Caco-2 (cell line): ENCODE measurements around the gene CRYGD. TPM values are rescaled to one million over a fixed set of nuclear protein-coding genes. Genes with fewer than 3 reads are reported as not detected.

Source experiments
- BruUV-seq: library from RNA; stranded (reverse); fragments of 400-500 nt; replicated peaks from 2 replicates; lab custom pipeline; 2021; lab: Mats Ljungman, UMichigan
- CTCF ChIA-PET: fragments of 300-600 bp; sonication (Branson Sonifier 250); formaldehyde crosslinking; loops from one replicate; lab custom pipeline; 2022; ENCODE audit warnings: antibody characterized with exemption; lab: Charles Lee
- POLR2A ChIA-PET: fragments of 300-600 bp; sonication (Branson Sonifier 250); formaldehyde crosslinking; loops from one replicate; lab custom pipeline; 2022; ENCODE audit warnings: antibody characterized with exemption; lab: Charles Lee
- DNase-seq, 2 experiments: peaks; one replicate each; pipeline versions ENCODE4 v3.0.0 to v3.0.0-alpha.2; 2020 to 2022
- H3K27me3 ChIP-seq: replicated peaks from 2 replicates; pipeline ENCODE4 v1.6.0; 2011; ENCODE audit warnings: low read length; ENCODE audit not compliant: control insufficient read depth, insufficient read depth
- H3K36me3 ChIP-seq: 2 replicates; pipeline ENCODE4 v1.5.1; 2011; ENCODE audit warnings: low read length; ENCODE audit not compliant: control insufficient read depth, insufficient read depth
- H3K4me1 ChIP-seq: fragments of 250-450 bp; sonication (Bioruptor Pico); 2 replicates; pipeline ENCODE4 v1.5.1; 2020; ENCODE audit warnings: mild to moderate bottlenecking
- H3K4me3 ChIP-seq: 2 replicates; pipeline ENCODE4 v1.5.1; 2011; ENCODE audit warnings: low read depth, mild to moderate bottlenecking, control low read depth, low read length
- H3K9me3 ChIP-seq: fragments of 250-450 bp; sonication (Bioruptor Pico); 2 replicates; pipeline ENCODE4 v1.5.1; 2020; ENCODE audit warnings: mild to moderate bottlenecking, moderate library complexity
- H3K27ac Mint-ChIP-seq: one replicate; pipeline ENCODE4 v1.8.0; 2022; ENCODE audit warnings: mixed read lengths; ENCODE audit not compliant: unreplicated experiment
- H3K27me3 Mint-ChIP-seq: one replicate; pipeline ENCODE4 v1.8.0; 2022; ENCODE audit warnings: mixed read lengths; ENCODE audit not compliant: insufficient read depth, unreplicated experiment
- H3K36me3 Mint-ChIP-seq: one replicate; pipeline ENCODE4 v1.8.0; 2022; ENCODE audit warnings: mild to moderate bottlenecking, mixed read lengths; ENCODE audit not compliant: insufficient read depth, unreplicated experiment
- H3K4me1 Mint-ChIP-seq: one replicate; pipeline ENCODE4 v1.8.0; 2022; ENCODE audit warnings: low read depth, mixed read lengths; ENCODE audit not compliant: unreplicated experiment
- H3K4me3 Mint-ChIP-seq: one replicate; pipeline ENCODE4 v1.8.0; 2022; ENCODE audit warnings: mild to moderate bottlenecking, moderate library complexity, mixed read lengths; ENCODE audit not compliant: unreplicated experiment
- H3K9me3 Mint-ChIP-seq: one replicate; pipeline ENCODE4 v1.8.0; 2022; ENCODE audit warnings: mixed read lengths; ENCODE audit not compliant: unreplicated experiment
- CTCF ChIP-seq, 2 experiments: fragments of 200-600 bp in 1 of 2; IDR thresholded peaks; 1 replicate in 1 of 2; 2 replicates in 1 of 2; pipeline versions ENCODE4 v1.5.1 to v1.8.0; 2011 to 2022; ENCODE audit warnings: antibody characterized with exemption in 1 of 2, control low read depth in 1 of 2, inconsistent platforms in 1 of 2, low read depth in 1 of 2, low read length in 1 of 2, mild to moderate bottlenecking in 1 of 2, moderate library complexity in 1 of 2; ENCODE audit not compliant: insufficient read depth in 1 of 2, severe bottlenecking in 1 of 2, unreplicated experiment in 1 of 2
- intact Hi-C: fragments of 100-400 bp; cut with micrococcal nuclease; formaldehyde crosslinking; loops from one replicate; pipeline ENCODE4 v1.10.0; 2022; ENCODE audit not compliant: unreplicated experiment
- total RNA-seq: library from RNA; stranded (reverse); gene quantifications from 2 replicates; pipeline ENCODE4 v1.2.3, GENCODE V29; 2022

CRYGD gene
- total RNA-seq, 1 experiment from 2014 or later = not detected

GRCh38 chr2:208090420-208090819 lies 33.9 kb downstream of the CRYGD start:
- no peaks in the 10 kb centered on the region for H3K36me3 Mint-ChIP-seq
- H3K4me3 ChIP-seq = no peak overlapping the region
- H3K4me3 Mint-ChIP-seq = no peak overlapping the region
- DNase-seq = no peak
- intact Hi-C loops = no loop called here
- H3K4me1 Mint-ChIP-seq = peaks cover 12% of the 10 kb centered on the region
- H3K27me3 Mint-ChIP-seq = no peaks in the 10 kb centered on the region
- no peaks in the 10 kb centered on the region for H3K36me3 ChIP-seq
- ChIA-PET CTCF (interaction anchor here (0.9 kb wide), 1 partner anchor 11 kb away, joined by 4 read pairs; no protein-coding TSS in a partner anchor), POLR2A (no interaction called here)
- BruUV-seq = no TSS peak
- H3K27me3 ChIP-seq = no peaks in the 10 kb centered on the region
- H3K27ac Mint-ChIP-seq = no peak overlapping the region
- no peak for TF ChIP-seq CTCF (IDR thresholded peaks at IDR 0.05; ENCODE audit: insufficient read depth in 1 of 2, low read depth in 1 of 2, low read length in 1 of 2, severe bottlenecking in 1 of 2, unreplicated experiment in 1 of 2)
- H3K4me1 ChIP-seq = peaks cover 16% of the 10 kb centered on the region
- H3K9me3 Mint-ChIP-seq = no peaks in the 10 kb centered on the region
- no peaks in the 10 kb centered on the region for H3K9me3 ChIP-seq

- no peaks in the 10 kb centered on the region for H3K4me1 Mint-ChIP-seq
- Histone ChIP-seq H3K4me3 (no peak overlapping the region), H3K4me1 (no peaks in the 10 kb centered on the region), H3K9me3 (no peaks in the 10 kb centered on the region), H3K27me3 (no peaks in the 10 kb centered on the region), H3K36me3 (no peaks in the 10 kb centered on the region)
- ChIA-PET CTCF (no interaction called here), POLR2A (no interaction called here)
- no peak for DNase-seq
- peaks cover 10% of the 10 kb centered on the region for H3K9me3 Mint-ChIP-seq
- intact Hi-C loops = no loop called here
- H3K27me3 Mint-ChIP-seq = peaks cover 2% of the 10 kb centered on the region
- H3K4me3 Mint-ChIP-seq = no peak overlapping the region
- no peak for TF ChIP-seq CTCF (IDR thresholded peaks at IDR 0.05; ENCODE audit: insufficient read depth in 1 of 2, low read depth in 1 of 2, low read length in 1 of 2, severe bottlenecking in 1 of 2, unreplicated experiment in 1 of 2)
- no peaks in the 10 kb centered on the region for H3K36me3 Mint-ChIP-seq
- no TSS peak for BruUV-seq
- no peak overlapping the region for H3K27ac Mint-ChIP-seq
Observed at GRCh38 chr2:208086029-208086428, 38.3 kb downstream of the CRYGD start.

- no peak for TF ChIP-seq CTCF (IDR thresholded peaks at IDR 0.05; ENCODE audit: insufficient read depth in 1 of 2, low read depth in 1 of 2, low read length in 1 of 2, severe bottlenecking in 1 of 2, unreplicated experiment in 1 of 2)
- H3K4me3 ChIP-seq = no peak overlapping the region
- BruUV-seq = no TSS peak
- no peak overlapping the region for H3K4me3 Mint-ChIP-seq
- peaks cover 20% of the 10 kb centered on the region for H3K9me3 Mint-ChIP-seq
- H3K9me3 ChIP-seq = no peaks in the 10 kb centered on the region; the same call in 1 of the 2 replicates
- ChIA-PET POLR2A (no interaction called here), CTCF (no interaction called here)
- H3K4me1 Mint-ChIP-seq = peaks cover 9% of the 10 kb centered on the region
- no peak overlapping the region for H3K27ac Mint-ChIP-seq
- no peaks in the 10 kb centered on the region for H3K27me3 ChIP-seq
- no peak for DNase-seq
- no peaks in the 10 kb centered on the region for H3K36me3 ChIP-seq
- intact Hi-C loops = no loop called here
- 0 out of 2 replicates have a peak, but pooled peaks cover 3% of the 10 kb centered on the region for H3K4me1 ChIP-seq
- no peaks in the 10 kb centered on the region for H3K36me3 Mint-ChIP-seq
- peaks cover 2% of the 10 kb centered on the region for H3K27me3 Mint-ChIP-seq
Observed at GRCh38 chr2:208083807-208084206, 40.5 kb downstream of the CRYGD start.
